Spleen (tissue), 11 donors: ENCODE results near the gene DENR. TPM values are rescaled to one million over a fixed set of nuclear protein-coding genes. Genes with fewer than 3 reads are reported as not detected.

Experiments used
- DNase-seq: peaks from one replicate; pipeline ENCODE4 v3.0.0-alpha.2; 2020
- H3K27ac ChIP-seq, 8 donors: fragments of 200-600 bp; sonication (generic) in 7 of 8; 1 replicate in 4 of 8; 2 replicates in 4 of 8; pipeline versions ENCODE4 v1.5.0 to v1.8.0; 2016 to 2021; ENCODE audit warnings: inconsistent platforms in 4 of 8, mild to moderate bottlenecking in 4 of 8, moderate library complexity in 1 of 8
- H3K27me3 ChIP-seq, 7 donors: fragments of 200-600 bp; sonication (generic) in 6 of 7; replicated peaks in 1 of 7; 1 replicate in 4 of 7; 2 replicates in 3 of 7; pipeline versions ENCODE4 v1.5.0 to v1.8.0; 2016 to 2021; ENCODE audit warnings: inconsistent platforms in 3 of 7, mild to moderate bottlenecking in 1 of 7
- H3K36me3 ChIP-seq, 6 donors: fragments of 200-600 bp; sonication (generic) in 5 of 6; 1 replicate in 4 of 6; 2 replicates in 2 of 6; pipeline versions ENCODE4 v1.5.0 to v1.8.0; 2016 to 2021; ENCODE audit warnings: inconsistent platforms in 2 of 6
- H3K4me1 ChIP-seq, 6 donors: fragments of 200-600 bp; sonication (generic) in 5 of 6; 1 replicate in 3 of 6; 2 replicates in 3 of 6; pipeline versions ENCODE4 v1.5.0 to v1.8.0; 2016 to 2021; ENCODE audit warnings: inconsistent platforms in 3 of 6
- H3K4me3 ChIP-seq, 8 donors: fragments of 200-600 bp; sonication (generic) in 7 of 8; 1 replicate in 4 of 8; 2 replicates in 4 of 8; pipeline versions ENCODE4 v1.5.0 to v1.8.0; 2016 to 2021; ENCODE audit warnings: inconsistent platforms in 4 of 8, mild to moderate bottlenecking in 4 of 8, moderate library complexity in 2 of 8
- H3K9me3 ChIP-seq, 8 donors: fragments of 200-600 bp; sonication (generic) in 7 of 8; 1 replicate in 4 of 8; 2 replicates in 4 of 8; pipeline versions ENCODE4 v1.5.0 to v1.8.0; 2016 to 2021; ENCODE audit warnings: inconsistent platforms in 4 of 8
- CTCF ChIP-seq, 11 experiments: fragments of 200-600 bp in 7 of 11; fragments of 450-650 bp in 4 of 11; sonication (generic) in 4 of 11; IDR thresholded peaks in 8 of 11; conservative IDR thresholded peaks in 3 of 11; 1 replicate in 7 of 11; 2 replicates in 4 of 11; pipeline versions ENCODE4 v1.4.0 to v1.8.0; 2016 to 2021; ENCODE audit warnings: antibody characterized with exemption in 11 of 11, inconsistent platforms in 4 of 11, mild to moderate bottlenecking in 1 of 11
- POLR2A ChIP-seq, 3 donors: fragments of 450-650 bp; IDR thresholded peaks; one replicate each; pipeline ENCODE4 v1.5.1; 2017; ENCODE audit warnings: antibody characterized with exemption in 3 of 3, mild to moderate bottlenecking in 1 of 3
- POLR2AphosphoS5 ChIP-seq, 3 donors: sonication (generic); formaldehyde crosslinking; IDR thresholded peaks; one replicate each; pipeline ENCODE4 v1.5.1; 2017; ENCODE audit warnings: antibody characterized with exemption in 3 of 3
- WGBS, 5 donors: extraction: QIAGEN DNeasy Blood & Tissue Kit in 3 of 5; methylation state at CpG; one replicate each; pipeline versions ENCODE4 v1.1.5 to v1.1.7; 2013 to 2018; 5-methylcytosine and 5-hydroxymethylcytosine counted together
- intact Hi-C: fragments of 100-400 bp; cut with DNase I; formaldehyde crosslinking; loops from one replicate; pipeline ENCODE4 v1.15.0; 2023; ENCODE audit warnings: low total_unique reads
- polyA plus RNA-seq, 3 donors: library from polyadenylated mRNA; stranded (reverse); fragments of 200-250 nt; gene quantifications; one replicate each; pipeline ENCODE4 v1.2.1, GENCODE V29; 2013
- total RNA-seq, 7 donors: library from RNA; depleted of rRNA in 3 of 7; stranded (reverse); fragments of >200 nt in 3 of 7; fragmentation: NEBNext Ultra II Directional in 4 of 7; extraction: Animal tissue kit (Norgen Biotek cat#: 25700) in 4 of 7; gene quantifications; one replicate each; pipeline versions ENCODE4 v1.1.0 to v1.2.1, GENCODE V29; 2016 to 2021
- donor health status: healthy with polysubstance abuse.
- donor health status: DM: no; HTN: no; CAD: no; lungs with moderate emphysema.
- donor health status: DM: no; HTN: no; CAD: no.
- donor health status: Bipolar disorder and iron deficiency.
- donor health status: healthy.
- donor health status: DM: no; HTN: no; CAD: no.
- donor health status: DM: yes; HTN: yes; CAD: no.

Gene DENR
- total and polyA plus RNA-seq, 10 donors = 26.6 to 41.7 (median 35.9) TPM

- peak; percentile 54 for DNase-seq
- H3K4me3 ChIP-seq = peak within 1 kb of the TSS in 7 of 8 donors; percentile 3 to 53 (median 30)
- intact Hi-C loops = no loop called here
These were observed 22.2 kb upstream of the DENR start, which contains the start of gene HCAR1 for GRCh38 chr12:122730215-122731014. Gene HCAR1, minus strand, starts transcription at chr12:122730844. Its CDS starts 505 bp downstream, at chr12:122730339.

GRCh38 chr12:122732170-122732569 is 20.5 kb upstream of the DENR start:
- Histone ChIP-seq H3K36me3 (no peaks in the 10 kb centered on the region), H3K27ac (peak overlapping the region in 7 of 8 donors; percentile 14 to 75 (median 39)), H3K27me3 (peaks cover 0 to 7% (median 0%) of the 10 kb centered on the region in 7 donors), H3K4me1 (peaks cover 0 to 31% (median 18%) of the 10 kb centered on the region in 6 donors), H3K4me3 (no peak overlapping the region), H3K9me3 (no peaks in the 10 kb centered on the region)
- intact Hi-C loops = no loop called here
- WGBS, 5 donors = 36 to 53% (median 45%) methylated on average over 3 of the region's 3 CpGs
- TF ChIP-seq CTCF (IDR thresholded peaks at IDR 0.05 in 8 of 11, conservative IDR thresholded peaks at IDR 0.05 in 3 of 11) = no peak
- no peak for TF ChIP-seq POLR2AphosphoS5 (IDR thresholded peaks at IDR 0.05)
- no peak for TF ChIP-seq POLR2A (IDR thresholded peaks at IDR 0.05)
- DNase-seq = peak; percentile 37

More at GRCh38 chr12:122730215-122731014, 22.2 kb upstream of the DENR start, which contains the start of gene HCAR1:
- 62 to 79% (median 70%) methylated on average over 25 to 32 of the region's 32 CpGs for WGBS, 5 donors
- TF ChIP-seq POLR2AphosphoS5 (IDR thresholded peaks at IDR 0.05) (peak; percentile 34 to 54 (median 34)), POLR2A (IDR thresholded peaks at IDR 0.05) (no peak)
- Histone ChIP-seq H3K4me1 (peaks cover 0 to 42% (median 30%) of the 10 kb centered on the region in 6 donors), H3K27me3 (peaks cover 0 to 7% (median 0%) of the 10 kb centered on the region in 7 donors), H3K9me3 (no peaks in the 10 kb centered on the region), H3K27ac (peak within 1 kb of the TSS in 7 of 8 donors; percentile 48 to 75 (median 71)), H3K36me3 (no peaks in the 10 kb centered on the region)

- no peak for DNase-seq
- peak overlapping the region in 6 of 8 donors; percentile 14 to 75 (median 55) for H3K27ac ChIP-seq
- no peaks in the 10 kb centered on the region for H3K9me3 ChIP-seq
- peaks cover 0 to 7% (median 0%) of the 10 kb centered on the region in 7 donors for H3K27me3 ChIP-seq
- intact Hi-C loops = no loop called here
- WGBS, 5 donors = 89 to 96% (median 91%) methylated on average over 4 of the region's 4 CpGs
- no peaks in the 10 kb centered on the region for H3K36me3 ChIP-seq
- TF ChIP-seq POLR2AphosphoS5 (IDR thresholded peaks at IDR 0.05) = no peak
- TF ChIP-seq POLR2A (IDR thresholded peaks at IDR 0.05) = no peak
- no peak for TF ChIP-seq CTCF (IDR thresholded peaks at IDR 0.05 in 8 of 11, conservative IDR thresholded peaks at IDR 0.05 in 3 of 11)
- no peak overlapping the region for H3K4me3 ChIP-seq
- peaks cover 0 to 31% (median 18%) of the 10 kb centered on the region in 6 donors for H3K4me1 ChIP-seq
These were observed 20.0 kb upstream of the DENR start for GRCh38 chr12:122732611-122733010.

GRCh38 chr12:122738571-122738970 is 14.1 kb upstream of the DENR start:
- H3K27me3 ChIP-seq = no peaks in the 10 kb centered on the region
- H3K4me1 ChIP-seq = peaks cover 0 to 18% (median 4%) of the 10 kb centered on the region in 6 donors
- intact Hi-C loops = no loop called here
- no peaks in the 10 kb centered on the region for H3K36me3 ChIP-seq
- no peaks in the 10 kb centered on the region for H3K9me3 ChIP-seq
- TF ChIP-seq POLR2A (IDR thresholded peaks at IDR 0.05) (no peak), CTCF (IDR thresholded peaks at IDR 0.05 in 8 of 11, conservative IDR thresholded peaks at IDR 0.05 in 3 of 11) (no peak), POLR2AphosphoS5 (IDR thresholded peaks at IDR 0.05) (no peak)
- no peak overlapping the region for H3K27ac ChIP-seq
- 72 to 81% (median 76%) methylated on average over 7 of the region's 7 CpGs for WGBS, 5 donors
- no peak overlapping the region for H3K4me3 ChIP-seq
- DNase-seq = no peak
